GM21447 (cell line): ENCODE results near the gene STRN3.
"Not testable (repeated sequence)": the region's sequence is repeated elsewhere in the genome, so short reads cannot be mapped to it uniquely, and the experiment has no call there.

Experiments
- ATAC-seq: cut with Tn5 transposase; IDR thresholded peaks from one replicate; pipeline ENCODE4 v1.9.1; 2021; ENCODE audit not compliant: unreplicated experiment

Gene STRN3

DNA sequence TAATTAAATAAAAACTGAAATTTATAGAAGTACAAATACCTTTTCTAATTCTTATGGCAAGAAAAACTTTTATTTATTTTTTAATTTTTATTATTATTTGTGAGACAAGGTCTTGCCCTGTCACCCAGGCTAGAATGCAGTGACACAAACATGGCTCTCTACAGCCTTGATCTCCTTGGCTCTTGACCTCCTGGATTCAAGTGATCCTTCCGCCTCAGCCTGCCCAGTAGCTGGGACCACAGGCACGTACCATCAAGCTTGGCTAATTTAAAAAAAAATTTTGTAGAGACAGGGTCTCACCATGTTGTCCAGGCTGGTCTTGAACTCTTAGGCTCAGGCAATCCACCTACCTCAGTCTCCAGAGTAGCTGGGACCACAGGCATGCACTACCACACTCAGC is 104.4 kb downstream of the STRN3 start:
- ATAC-seq = no peak

DNA sequence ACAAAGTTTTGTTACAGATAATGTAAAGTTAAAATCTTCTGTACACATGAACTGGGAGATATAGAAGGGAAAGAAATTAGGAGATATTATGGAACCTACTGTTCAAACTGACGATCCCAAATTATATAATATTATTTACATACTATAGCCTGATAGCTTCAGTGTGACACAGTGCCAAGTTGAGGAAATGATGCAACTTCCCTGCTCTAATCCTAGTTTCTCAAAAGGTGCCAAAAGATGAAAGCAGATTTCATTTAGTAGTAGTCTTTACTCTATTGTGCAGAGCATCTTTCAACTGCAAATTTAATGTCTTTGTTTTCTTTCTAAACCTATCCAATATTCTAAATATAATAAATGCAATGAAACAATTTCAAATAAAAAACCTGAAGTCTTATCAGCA is 104.9 kb downstream of the STRN3 start:
- ATAC-seq = no peak

DNA sequence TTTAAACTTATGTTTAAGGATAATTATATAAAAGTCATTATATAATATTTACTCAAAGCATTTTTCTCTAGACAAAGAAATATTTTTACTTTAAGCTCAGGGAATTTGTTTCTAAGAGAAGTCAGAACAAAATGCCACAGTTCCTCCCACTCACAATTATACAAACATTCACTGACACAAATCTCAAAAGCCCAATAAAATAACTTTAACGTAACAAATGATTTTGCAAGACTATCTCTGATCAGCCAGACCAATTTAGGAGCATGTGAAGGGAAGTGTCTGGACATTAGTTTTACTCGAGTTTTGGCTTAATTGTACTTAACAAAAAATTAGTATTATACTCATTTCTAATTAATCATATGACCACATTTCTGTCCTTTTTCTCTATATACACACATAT is 110.6 kb downstream of the STRN3 start:
- no peak for ATAC-seq

DNA sequence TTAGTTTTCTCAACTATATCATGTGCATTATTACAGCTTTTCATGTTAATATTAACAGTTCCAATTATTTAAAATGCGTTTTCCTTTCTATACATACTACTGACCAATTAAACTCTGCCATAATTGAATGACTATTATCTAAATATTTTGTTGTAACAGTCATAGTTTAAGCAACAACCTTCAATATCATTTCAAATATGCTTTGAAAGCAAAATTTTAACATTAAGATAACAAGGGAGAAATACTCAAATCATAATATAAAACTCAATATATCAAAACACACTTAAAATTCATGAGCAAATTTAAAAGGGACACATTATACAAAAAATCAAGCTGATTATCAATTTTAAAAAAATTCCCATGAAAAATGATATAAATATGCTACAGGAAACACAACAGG is 111.4 kb downstream of the STRN3 start:
- no peak for ATAC-seq

DNA sequence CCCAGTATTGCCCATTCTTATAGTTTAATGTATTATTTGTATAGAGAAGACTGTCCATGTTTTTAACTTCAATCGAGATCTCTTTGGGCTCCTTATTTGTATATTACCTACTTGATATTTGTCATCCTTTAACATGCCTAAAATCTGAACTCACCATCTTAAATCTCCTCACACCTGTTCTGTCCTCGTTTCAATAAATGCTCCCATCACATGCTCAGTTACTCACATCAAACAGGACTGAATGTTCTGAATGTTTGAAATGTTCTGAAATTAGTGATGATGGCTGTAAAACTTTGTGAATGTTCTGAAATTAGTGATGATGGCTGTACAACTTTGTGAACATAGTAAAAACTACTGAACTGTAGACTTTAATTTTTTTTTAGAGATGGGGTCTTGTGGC is 117.4 kb downstream of the STRN3 start:
- ATAC-seq = no peak

DNA sequence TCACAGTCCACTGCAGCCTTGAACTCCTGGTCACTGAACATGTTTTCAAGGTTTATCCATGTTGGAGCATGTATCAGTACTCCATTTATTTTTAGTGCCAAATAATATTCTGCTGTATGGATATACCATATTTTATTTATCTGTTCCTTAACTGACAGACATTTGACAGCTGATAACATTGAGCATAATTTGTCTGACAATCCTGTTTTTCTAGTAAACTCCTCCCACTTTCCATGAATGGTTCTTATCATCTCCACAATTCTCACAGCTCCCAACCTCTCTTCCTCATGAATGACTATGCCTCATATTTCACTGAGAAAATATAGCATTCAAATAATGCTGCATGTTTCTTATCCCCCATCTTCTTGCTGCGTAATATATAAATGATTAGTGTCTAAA is 118.5 kb downstream of the STRN3 start:
- ATAC-seq = no peak

DNA sequence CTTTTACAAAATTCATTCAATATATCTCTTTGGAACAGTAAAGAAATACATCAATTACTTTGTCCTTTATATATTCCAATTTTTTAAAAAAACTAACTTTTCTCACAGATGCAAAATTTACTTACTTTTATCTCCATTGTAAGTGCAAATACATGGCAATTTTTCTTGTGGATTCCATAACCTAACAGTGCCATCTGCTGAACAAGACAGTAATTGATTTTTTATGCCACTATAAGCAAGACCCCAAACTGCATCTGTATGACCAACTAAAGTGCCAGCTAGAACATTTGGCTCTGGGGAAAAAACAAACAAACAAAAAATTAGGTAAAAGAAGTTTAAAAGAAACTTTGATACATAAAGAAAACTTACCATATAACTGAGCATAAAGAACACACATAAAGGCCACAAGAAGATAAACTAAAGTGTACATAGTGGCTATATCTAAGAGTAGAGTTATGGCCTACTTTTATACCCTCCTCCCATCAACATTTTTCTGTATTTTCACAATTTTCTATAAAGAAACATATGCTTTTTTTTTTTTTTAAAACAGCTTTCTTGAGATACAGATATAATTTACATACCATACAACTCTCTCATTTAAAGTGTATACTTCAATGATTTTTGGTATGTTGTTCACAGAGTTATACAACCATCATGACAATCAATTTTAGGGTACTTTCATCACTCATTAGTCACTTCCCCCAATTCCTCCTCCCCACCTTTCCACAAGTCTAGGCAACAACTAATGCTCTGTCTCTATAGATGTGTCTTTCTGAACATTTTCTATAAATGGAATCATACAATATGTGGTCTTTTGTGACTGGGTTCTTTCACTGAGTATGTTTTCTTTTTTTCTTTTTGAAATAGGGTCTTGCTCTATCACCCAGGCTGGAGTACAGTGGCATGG is 119.2 kb downstream of the STRN3 start:
- ATAC-seq = no peak

DNA sequence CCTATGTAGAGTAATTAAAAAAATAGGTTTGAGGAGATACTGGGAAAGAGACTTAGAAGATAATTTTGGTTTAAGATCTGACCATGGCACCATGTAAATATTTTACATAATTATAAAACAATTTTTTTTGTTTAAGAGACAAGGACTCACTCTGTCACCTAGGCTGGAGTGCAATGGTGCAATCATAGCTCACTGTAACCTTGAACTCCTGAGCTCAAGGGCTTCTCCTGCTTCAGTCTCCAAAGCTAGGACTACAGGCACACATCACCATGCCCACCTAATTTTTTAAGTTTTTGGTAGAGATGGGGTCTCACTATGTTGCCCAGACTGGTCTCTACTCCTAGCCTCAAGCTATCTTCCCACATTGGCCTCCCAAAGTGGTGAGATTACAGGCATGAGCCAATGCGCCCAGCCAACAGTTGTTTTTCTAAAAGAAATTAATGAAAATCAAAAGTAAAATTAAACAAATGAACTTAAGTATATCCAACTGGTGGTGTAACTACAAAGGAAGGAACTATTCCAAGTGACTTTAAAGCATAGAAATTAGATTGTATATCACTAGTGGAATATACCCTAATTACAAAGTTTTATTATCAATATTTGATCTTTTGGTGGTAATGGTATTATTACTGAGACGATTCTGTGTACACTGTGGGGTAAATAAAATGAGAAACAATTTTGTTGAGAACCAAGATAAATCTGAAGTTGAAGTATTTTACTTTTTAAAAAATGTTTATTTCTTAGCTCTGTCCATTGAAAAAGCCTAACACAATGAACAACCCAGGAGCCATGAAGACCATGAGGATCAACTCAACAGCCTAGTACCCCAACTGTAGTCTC is 122.7 kb downstream of the STRN3 start:
- no peak for ATAC-seq

DNA sequence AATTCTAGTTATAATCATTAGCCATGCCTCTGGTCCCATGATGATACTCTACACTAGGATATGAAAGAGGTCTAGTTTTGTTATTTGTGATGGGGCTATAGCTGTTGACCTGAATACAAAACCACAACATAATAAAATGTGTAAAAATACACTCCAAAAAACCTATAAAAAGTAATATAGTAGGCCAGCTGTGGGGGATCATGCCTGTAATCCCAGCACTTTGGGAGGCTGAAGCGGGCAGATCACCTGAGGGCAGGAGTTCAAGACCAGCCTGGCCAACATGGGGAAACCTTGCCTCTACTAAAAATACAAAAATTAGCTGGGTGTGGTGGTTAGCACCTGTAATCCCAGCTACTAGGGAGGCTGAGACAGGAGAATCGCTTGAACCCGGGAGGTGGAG is 129.1 kb downstream of the STRN3 start:
- ATAC-seq = not testable (repeated sequence)

DNA sequence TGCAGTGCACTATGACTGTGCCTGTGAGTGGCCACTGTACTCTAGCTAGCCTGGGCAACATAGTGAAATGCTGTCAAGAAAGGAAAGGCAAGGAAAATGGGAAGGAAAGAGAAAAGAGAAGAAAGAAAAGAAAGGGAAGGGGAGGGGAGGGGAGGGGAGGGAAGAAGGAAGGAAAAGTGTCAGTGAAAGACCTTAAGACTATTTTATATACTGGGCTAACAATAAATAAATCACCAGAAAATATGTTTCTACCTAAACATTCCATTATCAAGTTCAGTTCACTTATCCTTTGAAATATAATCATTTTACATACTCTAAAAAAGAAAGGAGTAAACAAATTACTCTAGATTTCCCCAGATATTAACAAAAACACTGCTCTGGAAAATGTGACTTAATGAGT is 129.7 kb downstream of the STRN3 start:
- ATAC-seq = no peak

DNA sequence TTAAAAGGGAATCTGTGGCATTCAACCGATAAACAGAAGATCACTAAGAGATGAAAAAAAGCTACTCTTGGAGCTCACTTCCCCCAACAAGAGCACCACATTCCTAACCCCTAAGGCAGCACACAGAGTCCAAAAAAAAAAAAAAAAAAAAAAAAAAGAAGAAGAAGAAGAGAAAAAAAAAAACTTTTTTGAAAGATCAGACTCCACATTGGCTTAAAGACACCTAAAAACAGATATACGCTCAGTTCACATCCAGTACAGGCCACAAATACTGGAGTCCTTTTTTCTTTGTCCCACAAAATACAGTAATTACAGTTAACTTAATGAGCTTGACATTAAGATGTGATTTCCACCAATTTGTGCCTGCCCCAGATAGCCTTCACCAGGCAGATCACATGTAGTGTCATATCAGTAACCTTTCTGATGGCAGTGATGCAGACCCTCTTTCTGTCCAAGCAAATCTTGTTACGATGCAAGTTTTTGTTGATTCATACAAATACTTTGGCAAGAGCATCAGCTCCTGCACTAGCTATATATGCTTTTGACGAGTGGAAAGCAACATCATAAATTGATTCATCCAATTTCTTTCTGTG is 131.2 kb downstream of the STRN3 start:
- no peak for ATAC-seq

DNA sequence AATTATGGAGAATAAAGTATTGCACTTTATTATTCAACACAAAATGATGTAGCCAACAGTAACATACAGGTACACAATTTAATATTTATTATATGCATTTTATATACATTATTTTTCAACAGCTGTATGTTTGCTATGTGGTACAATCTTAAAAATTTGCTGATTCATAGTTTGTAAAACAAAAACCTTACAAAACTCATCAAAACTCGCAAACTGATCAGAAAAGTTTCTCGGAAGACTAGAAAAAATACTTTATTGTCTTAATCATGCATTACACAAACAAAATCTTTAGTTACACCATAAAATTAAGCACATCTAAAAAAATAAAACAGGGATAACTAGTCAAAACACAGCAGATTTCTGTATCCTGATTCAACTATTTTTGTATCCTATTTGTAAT is 132.4 kb downstream of the STRN3 start:
- ATAC-seq = no peak

DNA sequence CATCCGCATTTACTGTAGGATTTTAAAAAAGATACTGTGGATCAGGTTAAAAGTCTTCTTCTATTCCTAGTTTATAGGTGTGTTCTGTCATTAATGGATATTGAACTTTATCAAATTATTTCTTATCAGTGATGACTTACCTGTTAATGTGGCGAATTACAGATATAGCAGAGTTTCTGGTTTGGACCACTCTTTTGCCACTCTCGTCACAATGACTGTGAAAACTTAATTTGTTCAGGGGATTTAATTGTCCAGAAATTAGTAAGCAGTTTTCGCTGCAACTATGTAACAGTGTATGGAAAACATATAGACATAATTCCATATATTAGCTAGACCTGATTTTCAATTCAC is 137.0 kb downstream of the STRN3 start:
- no peak for ATAC-seq

DNA sequence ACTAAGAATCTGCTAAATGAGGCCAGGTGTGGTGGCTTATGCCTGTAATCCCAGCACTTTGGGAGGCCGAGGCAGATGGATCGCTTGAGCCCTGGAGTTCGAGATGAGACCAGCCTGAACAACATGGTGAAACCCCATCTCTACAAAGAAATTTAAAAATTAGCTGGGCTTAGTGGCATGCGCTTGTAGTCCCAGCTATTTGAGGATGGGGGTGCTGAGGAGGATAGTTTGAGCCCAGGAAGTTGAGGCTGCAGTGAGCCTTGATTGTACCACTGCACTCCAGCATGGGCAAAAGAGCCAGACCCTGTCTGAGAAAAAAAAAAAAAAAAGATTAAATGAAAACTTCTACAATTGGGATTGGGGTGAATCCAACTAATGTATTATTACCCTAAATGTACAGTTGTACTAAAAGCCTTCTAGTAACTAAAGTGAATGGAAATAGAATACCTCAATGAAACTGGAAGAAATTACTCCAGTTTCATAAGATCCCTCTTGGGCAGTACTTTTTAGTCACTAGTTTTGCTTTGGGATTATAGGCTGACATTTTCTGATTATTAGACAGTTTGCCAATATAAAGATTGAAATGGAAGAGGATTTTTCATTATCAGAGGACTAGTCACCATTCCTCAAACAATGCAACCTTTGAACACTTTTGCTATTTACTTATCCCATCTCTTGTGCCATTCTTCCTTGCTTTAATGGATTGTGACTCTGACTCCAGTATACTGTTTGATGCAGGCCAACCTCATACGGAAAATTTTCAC is 137.5 kb downstream of the STRN3 start:
- ATAC-seq = no peak

DNA sequence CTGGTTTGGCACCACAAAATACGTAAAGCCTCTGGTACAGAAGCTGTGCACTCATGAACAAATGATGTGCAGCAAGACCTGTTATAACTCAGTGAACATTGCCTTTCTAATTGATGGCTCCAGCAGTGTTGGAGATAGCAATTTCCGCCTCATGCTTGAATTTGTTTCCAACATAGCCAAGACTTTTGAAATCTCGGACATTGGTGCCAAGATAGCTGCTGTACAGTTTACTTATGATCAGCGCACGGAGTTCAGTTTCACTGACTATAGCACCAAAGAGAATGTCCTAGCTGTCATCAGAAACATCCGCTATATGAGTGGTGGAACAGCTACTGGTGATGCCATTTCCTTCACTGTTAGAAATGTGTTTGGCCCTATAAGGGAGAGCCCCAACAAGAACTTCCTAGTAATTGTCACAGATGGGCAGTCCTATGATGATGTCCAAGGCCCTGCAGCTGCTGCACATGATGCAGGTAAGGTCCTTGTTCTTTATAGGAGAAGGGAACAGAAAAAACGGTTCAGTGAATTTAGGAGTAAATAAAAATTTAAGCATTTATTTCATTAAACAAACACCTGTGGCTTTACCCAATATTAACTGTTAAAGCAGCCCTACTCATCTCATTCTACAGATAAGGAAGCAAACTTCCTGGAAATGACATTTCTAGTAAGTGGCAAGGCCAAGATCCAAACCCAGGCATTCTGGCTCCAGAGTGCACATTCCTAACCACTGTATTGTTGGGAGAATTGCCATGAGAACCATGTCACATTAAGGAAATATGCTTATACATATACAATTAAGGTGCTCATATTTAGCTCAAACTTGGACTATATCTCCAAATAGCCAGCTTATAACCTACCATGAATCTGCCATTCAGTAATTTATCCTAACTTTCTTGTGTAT is 140.1 kb downstream of the STRN3 start:
- ATAC-seq = no peak

DNA sequence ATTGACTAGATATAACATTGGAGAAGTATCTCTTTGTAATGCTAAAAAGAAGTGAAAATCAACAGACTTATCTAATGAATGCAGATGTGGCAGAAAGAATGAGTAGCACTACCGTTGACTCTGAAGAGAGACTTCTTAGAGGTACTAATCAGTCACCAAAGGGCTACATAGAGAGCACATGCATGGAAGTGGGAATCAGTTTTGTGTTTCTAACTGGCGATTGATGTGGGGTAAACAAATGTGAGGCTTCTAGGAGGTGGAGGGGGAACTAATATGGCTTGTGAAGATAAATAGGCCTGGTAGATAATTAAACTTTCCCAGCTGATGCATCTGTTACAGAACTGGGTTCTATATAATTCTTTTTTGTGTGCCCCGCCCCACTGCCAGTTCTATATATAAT is 141.3 kb downstream of the STRN3 start:
- no peak for ATAC-seq

DNA sequence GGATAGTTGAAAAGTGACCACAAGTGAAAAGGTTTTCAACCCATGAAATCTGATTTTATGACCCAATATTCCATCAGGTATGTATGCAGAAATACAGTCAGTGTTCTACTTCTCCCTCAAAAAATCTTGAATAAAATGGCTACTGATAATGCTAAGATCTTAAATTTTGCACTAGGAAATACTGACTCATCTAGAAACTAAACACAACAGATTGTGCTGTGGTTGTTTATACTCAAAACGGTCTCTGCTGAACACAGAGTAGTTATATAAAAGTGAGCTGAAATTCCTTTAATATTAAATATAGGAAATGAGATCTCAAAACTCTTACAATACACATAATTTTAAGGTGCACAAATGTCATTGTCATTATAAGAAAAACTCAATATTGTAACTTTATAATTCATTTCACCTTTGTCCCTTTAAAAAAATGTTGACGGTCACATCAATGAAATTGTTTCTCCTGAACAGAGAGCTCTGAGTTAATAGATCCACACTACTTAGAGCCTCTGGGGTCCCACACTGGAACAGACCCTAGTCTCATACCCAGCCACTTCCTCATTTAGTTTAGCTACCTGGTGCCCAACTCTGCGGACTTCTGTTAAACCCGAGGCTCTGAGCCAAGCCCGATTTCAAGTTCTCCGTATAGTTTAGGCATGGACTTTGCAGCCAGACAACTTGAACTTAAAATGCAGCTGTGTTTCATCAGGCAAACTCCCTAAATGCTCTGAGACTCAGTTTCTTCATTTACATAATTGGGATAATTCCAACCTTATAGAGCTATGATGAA is 142.5 kb downstream of the STRN3 start:
- no peak for ATAC-seq

DNA sequence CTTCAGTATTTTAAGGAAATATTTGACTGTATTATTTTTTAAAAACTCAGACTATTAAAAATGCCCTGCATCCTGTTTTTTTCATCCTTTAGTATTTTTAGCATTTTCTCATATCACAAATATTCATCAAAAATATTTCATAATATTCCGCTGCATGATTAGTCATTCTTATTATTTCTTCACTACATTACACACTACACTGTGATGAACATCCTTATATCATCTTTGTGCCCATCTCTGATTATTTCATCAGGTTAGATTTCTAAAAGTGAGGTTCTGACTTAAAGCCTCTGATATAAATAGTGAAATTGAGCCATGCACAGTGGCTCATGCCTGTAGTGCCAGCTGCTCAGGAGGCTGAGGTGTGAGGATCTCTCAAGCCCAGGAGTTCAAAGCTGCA is 143.7 kb downstream of the STRN3 start:
- ATAC-seq = no peak

DNA sequence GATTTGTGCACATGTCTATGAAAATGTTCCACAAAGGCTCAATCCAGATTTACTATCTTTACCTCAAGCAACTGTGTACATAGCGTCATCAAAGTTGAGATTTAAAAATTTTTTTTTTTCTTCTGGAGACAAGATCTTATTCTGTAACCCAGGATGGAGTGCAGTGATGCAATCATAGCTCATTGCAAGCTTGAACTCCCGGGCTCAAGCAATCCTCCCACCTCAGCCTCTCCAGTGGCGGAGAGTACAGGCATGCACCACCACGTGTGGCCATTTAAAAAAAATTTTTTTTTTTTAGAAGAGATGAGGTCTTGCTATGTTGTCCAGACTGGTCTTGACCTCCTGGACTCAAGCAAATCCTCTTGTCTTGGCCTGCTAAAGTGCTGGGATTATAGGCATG is 149.5 kb downstream of the STRN3 start:
- ATAC-seq = no peak

DNA sequence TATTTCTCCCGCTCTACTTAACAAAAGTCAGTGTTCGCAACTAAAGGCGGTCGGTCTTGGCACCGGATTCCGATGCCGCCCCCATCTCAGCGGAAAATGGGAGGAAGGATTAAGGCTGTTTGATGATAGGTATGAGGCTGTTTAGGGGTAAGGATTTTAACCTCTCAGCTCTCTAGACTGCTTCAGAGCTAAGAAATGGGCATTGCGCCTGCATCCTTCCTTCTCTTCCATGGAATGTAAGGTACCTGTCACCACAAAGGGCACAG is 150.5 kb downstream of the STRN3 start:
- ATAC-seq = no peak
